H9 (cell line): ENCODE results near the gene DAGLB. TPM values are rescaled to one million over a fixed set of nuclear protein-coding genes. Genes with fewer than 3 reads are reported as not detected.

ENCODE experiments used
- DNase-seq: peaks from one replicate; pipeline ENCODE4 v3.0.0-alpha.2; 2017
- H2AFZ ChIP-seq: one replicate; pipeline ENCODE4 v1.6.1; 2013; ENCODE audit warnings: mild to moderate bottlenecking, low read length, control low read depth, moderate library complexity
- H2AK5ac ChIP-seq: 2 replicates; pipeline ENCODE4 v1.6.1; 2013; ENCODE audit warnings: low read length, control low read depth, mixed read lengths; ENCODE audit not compliant: insufficient read length
- H2BK120ac ChIP-seq: one replicate; pipeline ENCODE4 v1.6.1; 2013; ENCODE audit warnings: low read depth, mild to moderate bottlenecking, low read length, control low read depth, inconsistent platforms; ENCODE audit not compliant: poor library complexity, severe bottlenecking
- H2BK12ac ChIP-seq: 2 replicates; pipeline ENCODE4 v1.6.1; 2013; ENCODE audit warnings: low read length, control low read depth, mixed read lengths, low read depth; ENCODE audit not compliant: insufficient read length
- H2BK15ac ChIP-seq: 2 replicates; pipeline ENCODE4 v1.6.1; 2013; ENCODE audit warnings: low read depth, low read length, control low read depth
- H2BK20ac ChIP-seq: one replicate; pipeline ENCODE4 v1.6.1; 2013; ENCODE audit warnings: low read depth, mild to moderate bottlenecking, low read length, control low read depth, inconsistent platforms; ENCODE audit not compliant: poor library complexity, severe bottlenecking
- H2BK5ac ChIP-seq: 2 replicates; pipeline ENCODE4 v1.6.1; 2013; ENCODE audit warnings: low read length, control low read depth, mixed read lengths; ENCODE audit not compliant: insufficient read length
- H3K14ac ChIP-seq: 2 replicates; pipeline ENCODE4 v1.6.1; 2013; ENCODE audit warnings: low read length, control low read depth; ENCODE audit not compliant: insufficient read depth
- H3K18ac ChIP-seq: 2 replicates; pipeline ENCODE4 v1.6.1; 2013; ENCODE audit warnings: low read depth, mild to moderate bottlenecking, mixed read lengths, low read length, control low read depth; ENCODE audit not compliant: insufficient read length
- H3K23ac ChIP-seq: 2 replicates; pipeline ENCODE4 v1.6.1; 2013; ENCODE audit warnings: low read length, control low read depth, mixed read lengths, low read depth; ENCODE audit not compliant: insufficient read length
- H3K23me2 ChIP-seq: 2 replicates; pipeline ENCODE4 v1.6.1; 2013; ENCODE audit warnings: low read depth, mild to moderate bottlenecking, mixed read lengths, low read length, control low read depth; ENCODE audit not compliant: insufficient read length, poor library complexity, severe bottlenecking
- H3K27ac ChIP-seq: 2 replicates; pipeline ENCODE4 v1.5.1; 2013; ENCODE audit warnings: low read length, control low read depth, mixed read lengths, low read depth; ENCODE audit not compliant: insufficient read length
- H3K27me3 ChIP-seq: 2 replicates; pipeline ENCODE4 v1.6.1; 2013; ENCODE audit warnings: low read length, control low read depth, inconsistent platforms; ENCODE audit not compliant: insufficient read depth
- H3K4ac ChIP-seq: 2 replicates; pipeline ENCODE4 v1.6.1; 2013; ENCODE audit warnings: low read depth, mild to moderate bottlenecking, control low read depth, inconsistent platforms, low read length, moderate library complexity
- H3K4me1 ChIP-seq: 2 replicates; pipeline ENCODE4 v1.6.1; 2013; ENCODE audit warnings: low read length, control low read depth, inconsistent platforms; ENCODE audit not compliant: insufficient read depth
- H3K4me2 ChIP-seq: 2 replicates; pipeline ENCODE4 v1.6.1; 2013; ENCODE audit warnings: low read length, control low read depth, mixed read lengths; ENCODE audit not compliant: insufficient read length, insufficient read depth
- H3K56ac ChIP-seq: 2 replicates; pipeline ENCODE4 v1.6.1; 2013; ENCODE audit warnings: low read depth, mild to moderate bottlenecking, mixed read lengths, low read length, control low read depth; ENCODE audit not compliant: insufficient read length
- H3K79me1 ChIP-seq: 2 replicates; pipeline ENCODE4 v1.6.1; 2013; ENCODE audit warnings: low read depth, mild to moderate bottlenecking, moderate library complexity, low read length, control low read depth, inconsistent platforms; ENCODE audit not compliant: insufficient read depth, poor library complexity, severe bottlenecking
- H3K79me2 ChIP-seq: 2 replicates; pipeline ENCODE4 v1.6.1; 2013; ENCODE audit warnings: low read length, control low read depth, inconsistent platforms; ENCODE audit not compliant: insufficient read depth
- H3K9ac ChIP-seq: 2 replicates; pipeline ENCODE4 v1.6.1; 2013; ENCODE audit warnings: low read length, control low read depth, mixed read lengths; ENCODE audit not compliant: insufficient read length; ENCODE audit errors: extremely low read depth
- H3K9me3 ChIP-seq: one replicate; pipeline ENCODE4 v1.6.1; 2013; ENCODE audit warnings: low read depth, low read length, inconsistent platforms; ENCODE audit not compliant: control insufficient read depth
- H3T11ph ChIP-seq: one replicate; pipeline ENCODE4 v1.6.1; 2013; ENCODE audit warnings: mild to moderate bottlenecking, low read length, control low read depth, inconsistent platforms
- H4K20me1 ChIP-seq: one replicate; pipeline ENCODE4 v1.6.1; 2013; ENCODE audit not compliant: control insufficient read depth, insufficient read length, insufficient read depth
- H4K5ac ChIP-seq: 2 replicates; pipeline ENCODE4 v1.6.1; 2013; ENCODE audit warnings: low read depth, mild to moderate bottlenecking, mixed read lengths, low read length, control low read depth; ENCODE audit not compliant: insufficient read length
- H4K8ac ChIP-seq: replicated peaks from 2 replicates; pipeline ENCODE4 v1.6.1; 2013; ENCODE audit warnings: low read length, control low read depth, mixed read lengths, low read depth; ENCODE audit not compliant: insufficient read length
- H4K91ac ChIP-seq: 2 replicates; pipeline ENCODE4 v1.6.1; 2013; ENCODE audit warnings: low read depth, mild to moderate bottlenecking, moderate library complexity, mixed read lengths, low read length, control low read depth; ENCODE audit not compliant: insufficient read length
- H3K27ac Mint-ChIP-seq, 3 experiments: 2 replicates in 2 of 3; 3 replicates in 1 of 3; pipeline ENCODE4 v1.8.0; 2020 to 2021; ENCODE audit warnings: mixed read lengths in 3 of 3, mild to moderate bottlenecking in 1 of 3, moderate library complexity in 1 of 3
- H3K27me3 Mint-ChIP-seq: 2 replicates; pipeline ENCODE4 v1.8.0; 2021; ENCODE audit warnings: low read depth, mild to moderate bottlenecking, moderate library complexity, mixed read lengths
- H3K36me3 Mint-ChIP-seq, 3 experiments: 2 replicates in 2 of 3; 3 replicates in 1 of 3; pipeline ENCODE4 v1.8.0; 2020 to 2021; ENCODE audit warnings: low read depth in 3 of 3, mixed read lengths in 3 of 3; ENCODE audit not compliant: insufficient read depth in 1 of 3
- H3K4me1 Mint-ChIP-seq, 2 experiments: 2 replicates each; pipeline ENCODE4 v1.8.0; 2020; ENCODE audit warnings: mixed read lengths in 2 of 2
- H3K4me3 Mint-ChIP-seq, 2 experiments: 2 replicates in 1 of 2; 3 replicates in 1 of 2; pipeline ENCODE4 v1.8.0; 2020 to 2021; ENCODE audit warnings: mild to moderate bottlenecking in 2 of 2, mixed read lengths in 2 of 2, moderate library complexity in 1 of 2
- H3K9me3 Mint-ChIP-seq, 2 experiments: 2 replicates in 1 of 2; 3 replicates in 1 of 2; pipeline ENCODE4 v1.8.0; 2020; ENCODE audit warnings: mild to moderate bottlenecking in 2 of 2, mixed read lengths in 2 of 2, moderate library complexity in 1 of 2
- WGBS: extraction: QIAGEN DNeasy Blood & Tissue Kit; methylation state at CpG from one replicate; pipeline ENCODE4 v1.1.7; 2013; ENCODE audit warnings: missing lambda C conversion rate, low lambda C conversion rate, mixed read lengths; ENCODE audit not compliant: insufficient read length; ENCODE audit errors: extremely low coverage; 5-methylcytosine and 5-hydroxymethylcytosine counted together
- total RNA-seq: library from RNA; stranded (reverse); gene quantifications from 2 replicates; pipeline ENCODE4 v1.2.1, GENCODE V29; 2021
- TF ChIP-seq, protein P1 (sequence below): fragments of 200-600 bp; sonication (generic); conservative IDR thresholded peaks from 3 replicates; pipeline ENCODE4 v1.8.0; 2021; ENCODE audit warnings: antibody characterized with exemption, mild to moderate bottlenecking

DAGLB gene
- total RNA-seq, 1 experiment from 2014 or later: 46.4 TPM

DNA sequence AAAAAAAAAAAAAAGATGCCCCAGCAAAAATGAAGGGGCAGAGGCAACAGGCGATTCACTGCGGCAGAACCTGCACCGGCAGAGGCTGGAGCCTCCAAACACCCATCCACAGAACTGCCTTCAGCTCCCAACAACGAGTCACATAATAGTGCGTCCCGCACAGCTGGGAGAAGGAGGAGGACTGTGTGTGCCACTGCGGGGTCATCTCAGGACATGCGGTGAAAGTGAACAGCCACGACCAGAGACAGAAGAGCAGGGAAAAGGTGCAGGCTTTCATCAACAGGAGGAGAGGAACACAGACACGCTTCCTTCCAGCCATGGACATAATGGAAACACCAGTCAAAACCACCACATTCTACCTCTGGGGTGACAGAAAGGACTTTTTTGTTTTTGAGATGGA is 34.1 kb downstream of the DAGLB start:
- Histone ChIP-seq H3K79me2 (no peaks in the 10 kb centered on the region), H3K27ac (no peak overlapping the region), H3K9ac (no peak overlapping the region), H2AK5ac (no peak overlapping the region), H3K14ac (no peak overlapping the region), H3K56ac (no peak overlapping the region), H2BK20ac (no peak overlapping the region), H3K9me3 (no peaks in the 10 kb centered on the region), H2BK12ac (no peak overlapping the region), H3K4me1 (no peaks in the 10 kb centered on the region; the same call in 1 of the 2 replicates), H3K4me2 (no peak overlapping the region), H3K23ac (no peak overlapping the region), H3K27me3 (no peaks in the 10 kb centered on the region), H2BK120ac (no peak overlapping the region), H4K20me1 (no peaks in the 10 kb centered on the region), H3T11ph (no peak overlapping the region), H4K91ac (no peak overlapping the region), H3K79me1 (no peaks in the 10 kb centered on the region), H2AFZ (no peak overlapping the region), H4K8ac (no peak overlapping the region), H2BK5ac (no peak overlapping the region), H3K4ac (no peak overlapping the region), H4K5ac (no peak overlapping the region), H3K23me2 (no peaks in the 10 kb centered on the region), H2BK15ac (no peak overlapping the region), H3K18ac (no peak overlapping the region)
- TF ChIP-seq, protein P1, sequence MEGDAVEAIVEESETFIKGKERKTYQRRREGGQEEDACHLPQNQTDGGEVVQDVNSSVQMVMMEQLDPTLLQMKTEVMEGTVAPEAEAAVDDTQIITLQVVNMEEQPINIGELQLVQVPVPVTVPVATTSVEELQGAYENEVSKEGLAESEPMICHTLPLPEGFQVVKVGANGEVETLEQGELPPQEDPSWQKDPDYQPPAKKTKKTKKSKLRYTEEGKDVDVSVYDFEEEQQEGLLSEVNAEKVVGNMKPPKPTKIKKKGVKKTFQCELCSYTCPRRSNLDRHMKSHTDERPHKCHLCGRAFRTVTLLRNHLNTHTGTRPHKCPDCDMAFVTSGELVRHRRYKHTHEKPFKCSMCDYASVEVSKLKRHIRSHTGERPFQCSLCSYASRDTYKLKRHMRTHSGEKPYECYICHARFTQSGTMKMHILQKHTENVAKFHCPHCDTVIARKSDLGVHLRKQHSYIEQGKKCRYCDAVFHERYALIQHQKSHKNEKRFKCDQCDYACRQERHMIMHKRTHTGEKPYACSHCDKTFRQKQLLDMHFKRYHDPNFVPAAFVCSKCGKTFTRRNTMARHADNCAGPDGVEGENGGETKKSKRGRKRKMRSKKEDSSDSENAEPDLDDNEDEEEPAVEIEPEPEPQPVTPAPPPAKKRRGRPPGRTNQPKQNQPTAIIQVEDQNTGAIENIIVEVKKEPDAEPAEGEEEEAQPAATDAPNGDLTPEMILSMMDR: no peak
- no peak overlapping the region for H3K4me3 Mint-ChIP-seq
- H3K9me3 Mint-ChIP-seq: no peaks in the 10 kb centered on the region
- no peak for DNase-seq
- H3K4me1 Mint-ChIP-seq: peaks cover 6 to 8% of the 10 kb centered on the region in 2 experiments
- no peak overlapping the region; a peak in 1 of 7 replicates for H3K27ac Mint-ChIP-seq
- H3K36me3 Mint-ChIP-seq: peaks cover 55 to 88% (median 79%) of the 10 kb centered on the region in 3 experiments; a peak in 6 of 7 replicates
- H3K27me3 Mint-ChIP-seq: no peaks in the 10 kb centered on the region
- WGBS: no CpG with 5 or more reads among the region's 10 CpGs
